HG02852 (cell line): ENCODE measurements around the gene PCNX1.
"Not testable (repeated sequence)": the region's sequence is repeated elsewhere in the genome, so short reads cannot be mapped to it uniquely, and the experiment has no call there.

Experiments used
- ATAC-seq: cut with Tn5 transposase; IDR thresholded peaks from one replicate; pipeline ENCODE4 v1.9.1; 2021; ENCODE audit warnings: mild to moderate bottlenecking, moderate library complexity; ENCODE audit not compliant: unreplicated experiment

Gene PCNX1

DNA sequence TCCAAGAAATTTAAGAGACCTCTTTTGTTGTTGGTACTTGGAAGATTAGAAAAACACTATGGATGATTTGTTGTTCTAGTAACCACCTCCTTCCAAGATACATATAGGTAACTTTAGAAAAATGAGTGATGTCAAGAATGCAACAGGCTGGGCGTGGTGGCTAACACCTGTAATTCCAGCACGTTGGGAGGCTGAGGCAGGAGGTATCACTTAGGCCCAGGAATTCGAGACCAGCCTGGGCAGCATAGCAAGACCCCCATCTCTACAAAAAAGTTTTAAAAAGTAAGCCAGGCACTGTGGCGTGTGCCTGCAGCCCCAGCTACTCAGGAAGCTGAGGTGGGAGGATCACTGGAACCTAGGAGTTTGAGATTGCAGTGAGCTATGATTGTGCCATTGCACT, 97.8 kb downstream of the PCNX1 start:
- no peak for ATAC-seq

DNA sequence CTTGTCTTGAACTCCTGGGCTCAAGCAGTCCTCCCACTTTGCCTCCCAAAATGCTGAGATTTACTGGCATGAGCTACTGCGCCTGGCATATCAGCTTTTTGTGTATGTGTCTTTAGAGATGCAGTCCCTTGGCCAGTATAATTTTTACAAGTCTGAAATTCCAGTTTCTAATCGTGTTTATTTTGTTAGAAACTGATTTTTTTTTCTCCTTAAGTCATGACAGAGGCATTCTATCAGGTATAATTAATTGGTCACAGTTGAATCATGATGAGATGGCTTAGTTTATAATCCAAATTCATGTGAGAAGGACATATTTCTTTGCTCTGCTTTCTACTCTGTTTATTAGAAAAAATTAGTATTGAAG, 98.9 kb downstream of the PCNX1 start:
- ATAC-seq, result no peak

DNA sequence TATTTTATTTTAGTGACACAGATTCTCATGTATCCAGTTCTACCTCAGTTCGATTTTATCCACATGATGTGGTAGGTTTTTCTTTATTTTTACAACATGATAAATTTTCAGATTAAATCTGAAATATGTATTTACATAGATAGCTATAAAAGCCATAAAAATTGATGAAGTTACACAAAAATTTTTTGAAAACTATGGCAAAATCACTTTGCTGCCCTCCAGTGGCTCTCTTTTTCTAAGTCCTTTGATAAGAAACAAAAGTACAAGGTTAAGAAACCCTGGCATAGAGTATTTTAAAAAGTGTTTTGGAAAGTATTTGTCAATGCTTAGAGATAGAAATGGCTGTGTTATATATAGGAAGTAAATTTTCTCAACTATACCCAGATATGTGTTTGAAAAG, 104.2 kb downstream of the PCNX1 start:
- no peak for ATAC-seq

DNA sequence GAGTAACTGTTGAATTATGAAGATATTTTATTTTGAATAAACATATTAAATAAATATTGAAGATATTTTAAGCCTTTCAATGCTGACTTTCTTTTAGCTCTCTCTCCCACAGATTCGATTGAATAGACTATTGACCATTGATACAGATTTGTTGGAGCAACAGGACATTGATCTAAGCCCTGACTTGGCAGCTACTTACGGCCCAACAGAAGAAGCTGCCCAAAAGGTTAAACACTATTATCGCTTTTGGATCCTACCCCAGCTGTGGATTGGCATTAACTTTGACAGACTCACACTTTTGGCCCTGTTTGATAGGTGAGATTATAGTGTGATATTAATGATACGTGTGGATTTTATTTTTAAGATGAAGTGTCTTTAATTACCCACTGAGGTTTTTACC, 105.6 kb downstream of the PCNX1 start:
- no peak for ATAC-seq

DNA sequence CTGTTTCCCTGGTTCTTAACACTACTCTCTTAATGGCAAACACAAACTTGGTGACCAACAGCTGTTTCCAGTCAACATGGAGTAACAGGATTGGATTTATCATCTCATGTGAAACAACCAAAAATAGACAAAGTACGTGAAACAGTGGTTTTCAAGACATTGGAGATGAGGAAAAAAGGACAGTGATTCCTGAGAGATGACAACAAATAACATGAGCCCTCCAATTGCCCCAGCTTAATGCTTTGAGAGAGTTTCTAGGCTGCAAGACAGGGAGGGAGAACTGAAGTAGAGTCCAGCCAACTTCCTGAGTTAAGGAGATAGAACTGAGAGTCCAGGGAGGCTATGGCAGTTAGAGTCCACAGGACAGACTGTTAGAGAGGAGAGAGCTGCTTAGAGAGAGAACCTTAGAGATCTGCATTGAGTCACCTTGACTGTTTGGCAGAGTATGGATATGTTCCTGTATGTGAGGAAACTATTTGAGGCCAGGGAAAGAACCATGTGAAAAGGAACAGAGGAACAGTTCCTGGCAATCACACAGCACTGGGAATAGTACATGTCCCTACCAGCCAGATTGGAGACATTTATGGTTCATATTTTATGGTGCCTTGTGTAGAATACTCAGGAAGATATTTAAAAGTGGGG, 106.4 kb downstream of the PCNX1 start:
- ATAC-seq, result no peak

DNA sequence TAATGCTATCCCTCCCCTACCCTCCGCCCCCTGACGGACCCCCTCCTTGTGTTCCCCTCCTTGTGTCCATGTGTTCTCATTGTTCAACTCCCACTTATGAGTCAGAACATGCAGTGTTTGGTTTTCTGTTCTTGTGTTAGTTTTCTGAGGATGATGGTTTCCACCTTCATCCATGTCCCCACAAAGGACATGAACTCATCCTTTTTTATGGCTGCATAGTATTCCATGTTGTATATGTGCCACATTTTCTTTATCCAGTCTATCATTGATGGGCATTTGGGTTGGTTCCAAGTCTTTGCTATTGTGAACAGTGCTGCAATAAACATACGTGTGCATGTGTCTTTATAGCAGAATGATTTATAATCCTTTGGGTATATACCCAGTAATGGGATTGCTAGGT, 112.7 kb downstream of the PCNX1 start:
- not testable (repeated sequence) for ATAC-seq

DNA sequence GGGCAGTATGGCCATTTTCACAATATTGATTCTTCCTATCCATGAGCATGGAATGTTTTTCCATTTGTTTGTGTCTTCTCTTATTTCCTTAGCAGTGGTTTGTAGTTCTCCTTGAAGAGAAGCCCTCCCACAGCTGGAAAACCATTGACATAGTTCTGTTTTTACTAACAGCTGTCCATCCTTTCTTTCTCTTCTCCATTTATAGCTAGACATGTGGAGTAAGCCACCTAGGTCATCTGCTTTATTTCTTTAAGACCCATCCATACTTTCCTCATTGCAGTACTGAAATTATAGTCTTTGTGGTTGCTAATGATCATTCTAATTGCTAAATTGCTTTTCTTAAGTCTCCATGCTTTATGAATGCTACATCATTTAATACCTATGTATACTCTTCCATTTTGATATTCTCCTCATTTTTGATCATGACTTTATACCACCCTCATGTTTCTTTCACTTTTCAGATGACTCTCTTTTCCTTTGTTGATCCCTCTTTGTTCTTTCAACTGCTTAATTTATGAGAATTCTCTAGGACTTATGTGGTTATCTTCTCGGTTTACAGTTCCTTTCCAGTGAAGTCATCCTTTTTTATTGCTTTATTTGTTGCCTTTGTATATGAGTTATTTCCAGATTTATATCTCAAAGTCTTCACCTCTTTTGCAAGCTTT, 114.2 kb downstream of the PCNX1 start:
- no peak for ATAC-seq

DNA sequence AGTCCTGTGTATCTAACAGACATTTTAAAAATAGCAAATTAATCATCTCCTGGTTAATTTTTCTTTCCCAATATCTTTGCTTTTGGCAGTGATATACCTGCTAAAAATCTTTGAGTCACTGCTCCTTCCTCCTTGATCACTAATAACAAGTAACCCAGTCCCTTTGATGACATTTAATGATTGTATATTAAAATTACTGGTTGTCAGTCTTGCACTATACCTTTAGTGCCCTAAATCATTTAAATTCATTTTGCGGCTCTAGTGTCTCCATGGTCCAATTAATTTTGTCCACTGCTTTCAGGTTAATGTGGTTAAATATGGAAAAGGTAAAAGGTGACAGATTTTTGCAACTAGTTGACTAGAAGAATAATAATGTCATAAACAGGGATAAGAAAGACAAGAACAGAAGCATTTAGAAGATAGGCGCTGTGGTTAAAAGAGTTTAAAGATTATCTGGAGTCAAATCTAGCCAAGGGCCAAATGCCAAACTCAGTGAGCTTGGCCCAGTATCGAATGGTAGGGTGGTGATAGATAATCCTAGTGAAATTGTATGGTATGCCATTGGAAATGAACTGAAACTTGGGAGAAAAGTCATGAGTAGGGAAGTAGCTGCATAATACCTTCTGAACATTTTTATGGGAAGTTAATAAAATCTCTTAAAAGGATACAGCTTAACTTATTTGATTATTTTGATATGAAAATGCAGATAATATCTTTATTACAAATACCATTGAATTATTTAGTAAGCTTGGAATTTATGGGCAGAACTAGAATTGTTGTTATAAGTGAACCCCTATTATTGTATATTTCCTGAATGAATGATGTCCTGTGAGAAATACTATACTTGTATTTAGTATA, 115.0 kb downstream of the PCNX1 start:
- ATAC-seq, result no peak

DNA sequence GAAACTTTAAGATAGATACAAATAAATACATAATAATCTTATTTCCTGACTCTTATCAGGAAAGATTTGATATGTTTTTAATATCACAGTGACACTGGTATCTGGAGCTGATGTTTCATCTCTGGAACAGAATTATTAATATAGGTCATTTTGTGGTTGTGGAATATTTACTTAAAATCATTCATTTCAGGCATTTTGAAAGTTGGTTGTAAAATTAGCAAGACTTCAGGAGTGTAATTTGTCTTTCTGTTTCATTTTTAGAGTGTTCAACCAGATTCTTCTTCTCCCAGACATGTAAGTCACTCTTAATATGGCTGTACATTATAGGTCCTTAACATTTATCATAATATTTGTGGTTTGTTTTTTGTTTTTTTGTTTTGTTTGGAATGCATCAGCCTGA, 115.7 kb downstream of the PCNX1 start:
- ATAC-seq, result no peak

DNA sequence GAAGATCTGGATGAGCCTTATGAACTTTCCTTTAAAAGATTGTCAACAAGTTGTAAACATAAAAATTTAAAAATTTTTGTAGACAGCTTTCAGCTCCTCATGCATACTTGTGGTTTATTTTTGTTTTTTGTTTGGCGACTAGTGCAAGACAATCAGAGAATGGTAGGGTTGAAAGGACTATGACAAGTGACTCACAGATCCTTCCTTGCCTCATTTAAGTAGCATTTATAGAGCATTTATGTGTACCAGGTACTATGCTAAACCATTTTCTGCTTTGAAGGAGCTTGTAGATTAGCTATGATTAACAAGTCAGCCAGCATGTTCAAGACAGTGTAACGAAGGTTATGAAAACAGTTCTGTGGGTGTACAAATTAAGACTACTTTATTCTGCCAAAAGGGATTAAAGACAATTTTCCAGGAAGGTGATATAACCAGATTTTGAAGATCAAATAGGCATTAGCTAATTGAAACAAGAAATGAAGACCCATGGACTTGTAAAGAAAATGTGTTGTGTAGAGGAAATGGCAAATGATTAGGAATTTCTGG, 122.0 kb downstream of the PCNX1 start:
- no peak for ATAC-seq

DNA sequence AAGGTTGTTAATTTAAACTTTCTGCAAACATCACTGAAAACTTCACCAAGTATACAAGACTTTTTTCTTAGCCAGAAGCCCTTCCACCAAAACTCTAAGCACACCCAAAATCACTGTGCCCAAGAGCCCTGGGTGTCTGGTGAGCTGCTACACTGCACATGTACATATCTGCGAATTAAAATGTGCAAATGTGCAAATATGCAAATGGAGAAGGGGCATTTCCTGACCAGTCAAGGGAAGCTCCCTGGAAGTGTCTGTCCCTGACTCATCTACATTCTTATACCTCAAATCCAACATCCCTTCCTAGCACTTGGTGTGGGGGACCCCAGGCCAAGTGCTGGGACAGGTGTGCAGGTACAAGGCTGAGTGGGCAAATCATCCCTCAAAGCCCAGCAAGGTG, 123.7 kb downstream of the PCNX1 start:
- no peak for ATAC-seq

DNA sequence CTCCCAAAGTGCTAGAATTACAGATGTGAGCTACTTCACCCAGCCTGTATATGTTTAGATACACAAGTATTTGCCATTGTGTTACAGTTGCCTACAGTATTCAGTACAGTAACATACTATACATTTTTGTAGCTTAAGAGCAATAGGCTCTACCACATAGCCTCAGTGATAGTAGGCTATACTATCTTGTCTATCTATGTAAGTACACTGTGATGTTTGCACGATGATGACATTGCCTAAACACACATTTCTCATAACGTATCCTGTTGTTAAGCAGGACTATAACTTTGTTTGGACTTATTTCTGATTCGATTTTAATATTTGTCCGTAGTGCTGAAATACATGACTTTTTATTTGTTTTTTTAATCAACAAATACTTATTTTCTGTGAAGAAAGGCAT, 129.2 kb downstream of the PCNX1 start:
- ATAC-seq, result no peak

DNA sequence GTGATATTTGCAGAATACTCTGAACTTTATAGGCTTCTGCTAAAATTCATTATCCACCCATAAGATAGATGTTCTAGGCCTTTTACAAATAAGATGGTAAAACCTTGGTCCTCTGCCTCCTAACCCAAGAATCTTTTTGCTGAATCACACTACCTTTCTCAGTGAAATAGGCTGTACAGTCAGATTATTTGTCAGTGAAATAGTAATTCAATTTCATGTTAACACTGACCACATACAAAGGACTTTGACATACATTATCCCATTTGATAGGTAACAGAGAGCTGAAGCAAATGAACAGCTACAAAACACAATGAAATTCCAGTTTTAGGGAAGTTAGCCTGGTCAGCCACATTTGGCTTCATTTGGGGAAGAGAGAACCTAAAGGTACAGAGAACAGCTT, 141.1 kb downstream of the PCNX1 start:
- ATAC-seq, result no peak

DNA sequence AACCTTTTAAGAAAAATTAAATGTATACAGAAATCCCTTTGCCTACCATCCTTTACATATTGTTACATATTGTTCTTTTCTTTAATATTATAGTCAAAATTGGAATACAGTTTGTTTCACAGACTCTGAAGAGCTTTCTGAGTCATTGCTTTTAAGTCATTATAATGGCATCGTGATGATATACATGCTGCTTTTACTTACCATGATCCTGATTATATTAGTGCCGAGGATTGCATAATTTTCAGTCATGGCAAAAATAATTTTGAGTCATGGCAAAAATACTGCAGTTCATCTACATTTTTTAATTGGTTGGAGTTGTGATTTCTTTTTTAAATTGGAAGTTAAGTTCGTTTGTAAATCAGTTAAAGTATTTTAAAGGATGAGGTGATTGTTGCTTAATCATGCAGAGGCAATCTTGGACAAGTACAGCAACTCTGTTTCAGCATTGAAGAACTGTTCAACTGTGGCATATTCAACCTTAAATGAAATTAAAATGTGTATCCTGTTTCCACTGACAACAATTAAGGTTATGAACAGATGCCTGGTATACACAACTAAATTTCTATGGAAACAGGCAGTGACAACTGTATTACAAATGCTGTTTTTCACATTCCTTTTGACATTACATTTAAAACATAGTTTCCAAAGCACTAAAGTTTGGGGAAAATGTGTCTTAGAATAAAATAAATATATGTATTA, 142.3 kb downstream of the PCNX1 start:
- no peak for ATAC-seq

DNA sequence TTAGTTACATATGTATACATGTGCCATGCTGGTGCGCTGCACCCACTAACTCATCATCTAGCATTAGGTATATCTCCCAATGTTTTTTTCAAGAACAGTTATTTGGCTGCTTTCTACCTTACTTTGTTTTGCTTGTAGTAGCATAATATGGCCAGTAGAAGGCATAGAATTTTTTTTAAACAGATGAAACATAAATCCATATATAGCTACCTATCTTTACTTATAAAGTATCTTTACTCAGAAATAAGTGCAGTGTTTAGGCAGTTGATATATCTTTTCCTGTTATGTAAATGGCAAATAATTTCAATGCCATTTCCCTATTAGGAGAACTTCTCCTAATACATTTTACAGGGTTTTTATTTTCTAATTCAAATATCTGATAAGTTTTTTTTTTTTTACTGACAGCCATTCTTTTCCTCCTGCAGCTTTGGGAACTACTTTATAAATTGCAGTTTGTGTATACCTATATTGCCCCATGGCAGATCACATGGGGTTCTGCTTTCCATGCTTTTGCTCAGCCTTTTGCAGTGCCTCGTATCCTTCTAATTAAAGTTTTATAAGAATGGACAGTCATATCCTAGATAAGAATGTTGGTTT, 143.1 kb downstream of the PCNX1 start:
- ATAC-seq, result no peak

DNA sequence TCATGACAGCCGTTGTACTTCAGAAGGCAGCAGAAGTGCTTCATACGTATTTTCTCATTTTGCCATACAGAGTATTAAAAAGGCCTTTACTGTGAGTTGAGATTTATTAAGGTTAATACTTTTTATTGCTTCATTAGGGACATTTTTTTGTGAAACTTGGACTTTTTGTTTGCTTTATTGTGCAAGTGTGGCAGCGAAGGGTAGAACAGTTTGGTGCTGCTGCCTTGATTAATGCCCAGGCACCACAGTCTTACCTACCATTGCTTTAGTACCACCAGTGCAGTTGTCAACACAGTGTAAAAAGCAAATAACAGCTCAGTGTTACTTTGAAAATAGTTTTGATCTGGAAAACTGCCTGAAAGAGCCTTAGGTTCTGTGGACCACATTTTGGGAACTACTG, 147.4 kb downstream of the PCNX1 start:
- no peak for ATAC-seq

DNA sequence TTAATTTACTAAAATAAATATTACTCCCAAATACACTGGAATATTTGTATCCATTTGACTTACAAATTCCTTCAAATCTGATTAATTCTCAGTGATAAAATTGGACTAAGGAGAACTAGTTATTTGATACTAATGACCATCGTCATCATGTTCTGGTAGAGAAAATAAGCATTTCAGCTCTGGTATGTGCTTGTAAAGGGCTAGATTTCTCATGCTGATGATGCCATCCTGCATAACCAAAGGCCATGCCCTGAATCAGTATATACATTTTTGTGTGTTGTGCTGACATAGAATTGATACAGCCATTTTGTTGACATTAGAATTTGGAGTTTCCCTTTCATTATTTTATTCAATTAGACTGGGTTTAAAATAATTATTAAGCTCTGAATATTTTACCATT, 148.9 kb downstream of the PCNX1 start:
- no peak for ATAC-seq

DNA sequence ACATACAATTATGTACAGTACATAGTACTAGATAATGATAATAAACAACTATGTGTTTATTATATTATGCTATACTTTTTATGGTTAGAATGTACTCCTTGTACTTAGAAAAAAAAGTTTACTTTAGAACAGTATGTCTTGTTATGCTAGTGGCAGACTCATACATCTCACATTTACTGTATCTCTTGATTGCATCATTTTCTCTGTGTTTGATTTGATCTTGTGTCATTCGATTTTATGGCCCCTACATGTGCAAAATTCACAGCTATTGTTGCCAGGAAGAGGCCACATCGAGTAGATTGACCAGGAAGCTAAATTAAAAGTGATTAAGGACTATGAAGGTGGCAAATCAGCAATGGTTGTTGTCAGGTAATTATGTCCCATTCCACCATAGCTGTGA, 153.0 kb downstream of the PCNX1 start:
- ATAC-seq, result no peak

DNA sequence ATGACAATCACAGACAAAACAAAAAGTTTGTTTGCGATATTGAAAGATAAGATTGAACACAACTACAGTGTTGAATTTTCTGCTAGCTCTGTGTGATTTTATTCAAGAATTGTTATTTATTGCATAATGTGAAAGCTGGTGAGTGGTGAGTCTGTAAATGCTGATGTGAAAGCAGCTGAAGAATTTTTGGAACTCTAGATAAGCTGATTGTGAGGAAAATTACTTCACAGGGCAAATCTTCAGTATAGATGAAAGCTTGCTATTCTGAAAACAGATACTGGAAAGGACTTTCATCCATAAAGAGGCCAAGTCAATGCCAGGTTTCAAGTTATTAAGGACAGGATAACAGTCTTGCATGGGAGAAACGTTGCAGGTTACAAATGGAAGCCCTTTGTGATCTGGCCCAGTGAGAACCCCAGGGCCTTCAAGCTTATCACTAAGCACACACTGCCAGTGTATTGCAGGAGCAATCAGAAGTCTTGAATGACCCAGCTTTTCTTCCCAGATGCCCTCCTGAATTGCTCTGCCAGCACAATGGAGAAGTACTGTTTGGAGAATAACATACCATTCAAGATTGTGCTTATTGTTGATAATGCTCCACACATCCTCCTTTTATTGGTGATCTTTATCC, 153.7 kb downstream of the PCNX1 start:
- ATAC-seq, result no peak

DNA sequence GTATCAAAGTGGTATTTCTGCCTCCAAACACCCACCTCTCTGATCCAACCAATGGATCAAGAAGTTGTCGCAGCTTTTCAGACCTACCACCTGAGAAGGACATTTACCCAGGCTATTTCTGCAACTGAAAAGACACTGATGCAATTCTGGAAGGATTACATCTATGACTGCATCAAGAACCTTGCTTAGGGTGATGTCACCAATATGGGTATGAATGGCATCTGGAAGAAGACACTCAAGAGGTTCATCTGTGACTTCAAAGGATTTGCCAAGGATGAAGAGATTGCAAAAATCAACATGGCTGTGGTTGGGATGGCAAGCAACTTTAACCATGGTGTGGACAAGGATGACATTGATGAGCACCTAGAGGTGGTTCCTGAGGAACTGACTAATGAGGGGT, 154.2 kb downstream of the PCNX1 start:
- ATAC-seq, result no peak
